H1 (cell line): ENCODE results near the gene PLEKHG2. TPM values are rescaled to one million over a fixed set of nuclear protein-coding genes. Genes with fewer than 3 reads are reported as not detected.

Experiments used
- CTCF ChIA-PET: fragments of 300-600 bp; sonication (Branson Sonifier 250); formaldehyde crosslinking; loops from one replicate; lab custom pipeline; 2021; ENCODE audit not compliant: partially characterized antibody; lab: Charles Lee
- POLR2A ChIA-PET: fragments of 300-600 bp; sonication (Branson Sonifier 250); formaldehyde crosslinking; loops from one replicate; lab custom pipeline; 2021; ENCODE audit warnings: inconsistent platforms; ENCODE audit not compliant: partially characterized antibody; lab: Charles Lee
- DNase-seq, 2 experiments: peaks; one replicate each; pipeline versions ENCODE4 v3.0.0 to v3.0.0-alpha.2; 2010 to 2022; ENCODE audit warnings: low spot score in 2 of 2, low read depth in 1 of 2, mixed read lengths in 1 of 2
- FAIRE-seq: peaks from 2 replicates; lab custom pipeline; 2011; peaks lifted over from hg19 to GRCh38; lab: Jason Lieb, UNC
- H2AFZ ChIP-seq: 2 replicates; pipeline ENCODE4 v1.8.1; 2012; ENCODE audit warnings: low read length, inconsistent platforms
- H2AK5ac ChIP-seq: 2 replicates; pipeline ENCODE4 v1.6.1; 2013; ENCODE audit warnings: low read depth, low read length
- H2BK120ac ChIP-seq: replicated peaks from 2 replicates; pipeline ENCODE3; 2013; ENCODE audit warnings: low read depth, low read length, inconsistent platforms
- H2BK12ac ChIP-seq: 2 replicates; pipeline ENCODE4 v1.6.1; 2013; ENCODE audit warnings: low read depth, low read length
- H2BK15ac ChIP-seq: 2 replicates; pipeline ENCODE4 v1.6.1; 2013; ENCODE audit warnings: low read length
- H2BK20ac ChIP-seq: 2 replicates; pipeline ENCODE4 v1.6.1; 2013; ENCODE audit warnings: low read length
- H2BK5ac ChIP-seq: 2 replicates; pipeline ENCODE4 v1.6.1; 2013; ENCODE audit warnings: low read depth, low read length
- H3K14ac ChIP-seq: 2 replicates; pipeline ENCODE4 v1.6.1; 2013; ENCODE audit warnings: inconsistent platforms; ENCODE audit not compliant: insufficient read length
- H3K18ac ChIP-seq: 2 replicates; pipeline ENCODE4 v1.6.1; 2013; ENCODE audit warnings: low read length; ENCODE audit errors: extremely low read depth
- H3K23ac ChIP-seq: 2 replicates; pipeline ENCODE4 v1.6.1; 2013; ENCODE audit warnings: inconsistent platforms; ENCODE audit not compliant: insufficient read length
- H3K23me2 ChIP-seq: 2 replicates; pipeline ENCODE4 v1.6.1; 2013; ENCODE audit warnings: low read depth, low read length
- H3K27ac ChIP-seq: 2 replicates; pipeline ENCODE4 v1.6.1; 2011; ENCODE audit warnings: low read depth, low read length, inconsistent platforms
- H3K27me3 ChIP-seq, 4 experiments: replicated peaks in 1 of 4; 1 replicate in 1 of 4; 2 replicates in 3 of 4; pipeline versions ENCODE4 v1.6.1 to v1.8.1; 2011 to 2013; ENCODE audit warnings: low read length in 3 of 4, mild to moderate bottlenecking in 3 of 4, inconsistent platforms in 2 of 4, mixed read lengths in 2 of 4, moderate library complexity in 1 of 4; ENCODE audit not compliant: control insufficient read depth in 3 of 4, insufficient read depth in 3 of 4; ENCODE audit errors: extremely low read depth in 1 of 4
- H3K36me3 ChIP-seq, 4 experiments: 2 replicates each; pipeline versions ENCODE4 v1.6.1 to v1.8.1; 2011 to 2013; ENCODE audit warnings: mild to moderate bottlenecking in 4 of 4, low read length in 3 of 4, moderate library complexity in 2 of 4, control low read depth in 1 of 4, inconsistent platforms in 1 of 4; ENCODE audit not compliant: insufficient read depth in 4 of 4, control insufficient read depth in 2 of 4
- H3K4ac ChIP-seq: replicated peaks from 2 replicates; pipeline ENCODE3; 2013; ENCODE audit warnings: low read length, low read depth, mixed read lengths, inconsistent platforms; ENCODE audit not compliant: insufficient read length
- H3K4me1 ChIP-seq, 4 experiments: replicated peaks in 1 of 4; 1 replicate in 1 of 4; 2 replicates in 3 of 4; pipeline versions ENCODE4 v1.6.1 to v1.8.1; 2011 to 2013; ENCODE audit warnings: low read length in 3 of 4, inconsistent platforms in 2 of 4, mixed read lengths in 1 of 4; ENCODE audit not compliant: insufficient read depth in 4 of 4, control insufficient read depth in 3 of 4
- H3K4me2 ChIP-seq, 2 experiments: 2 replicates each; pipeline versions ENCODE4 v1.6.1 to v1.8.1; 2011 to 2013; ENCODE audit warnings: low read depth in 2 of 2, low read length in 2 of 2, control low read depth in 1 of 2, inconsistent platforms in 1 of 2, mild to moderate bottlenecking in 1 of 2; ENCODE audit not compliant: insufficient read depth in 1 of 2
- H3K4me3 ChIP-seq, 4 experiments: fragments of 200-600, 300-600 bp in 1 of 4; sonication (generic), shearing (Covaris generic), sonication (Bioruptor Twin) in 1 of 4; 2 replicates each; pipeline versions ENCODE4 v1.5.1 to v1.8.1; 2011 to 2016; ENCODE audit warnings: low read length in 4 of 4, low read depth in 3 of 4, control low read depth in 2 of 4, inconsistent platforms in 2 of 4, mild to moderate bottlenecking in 2 of 4, mixed read lengths in 1 of 4, moderate library complexity in 1 of 4; ENCODE audit not compliant: insufficient read depth in 2 of 4; ENCODE audit errors: extremely low read depth in 1 of 4
- H3K56ac ChIP-seq: replicated peaks from 2 replicates; pipeline ENCODE3; 2013; ENCODE audit warnings: low read depth, mild to moderate bottlenecking, mixed read lengths, low read length, inconsistent platforms; ENCODE audit not compliant: insufficient read length
- H3K79me1 ChIP-seq: 2 replicates; pipeline ENCODE4 v1.6.1; 2013; ENCODE audit warnings: low read depth, low read length, control low read depth
- H3K79me2 ChIP-seq, 2 experiments: 2 replicates each; pipeline versions ENCODE4 v1.6.1 to v1.8.1; 2012 to 2013; ENCODE audit warnings: low read length in 2 of 2, mild to moderate bottlenecking in 2 of 2, inconsistent platforms in 1 of 2; ENCODE audit not compliant: insufficient read depth in 2 of 2, control insufficient read depth in 1 of 2
- H3K9ac ChIP-seq, 4 experiments: replicated peaks in 1 of 4; 1 replicate in 1 of 4; 2 replicates in 3 of 4; pipeline versions ENCODE4 v1.6.1 to v1.8.1; 2011 to 2013; ENCODE audit warnings: low read depth in 3 of 4, low read length in 3 of 4, control low read depth in 2 of 4, mild to moderate bottlenecking in 2 of 4, moderate library complexity in 2 of 4, inconsistent platforms in 1 of 4; ENCODE audit errors: extremely low read depth in 1 of 4
- H3K9me3 ChIP-seq, 2 experiments: 2 replicates each; pipeline versions ENCODE4 v1.6.1 to v1.8.1; 2012 to 2013; ENCODE audit warnings: mild to moderate bottlenecking in 2 of 2, moderate library complexity in 2 of 2, control low read depth in 1 of 2, inconsistent platforms in 1 of 2, low read depth in 1 of 2, low read length in 1 of 2, mixed read lengths in 1 of 2; ENCODE audit not compliant: insufficient read depth in 2 of 2
- H4K20me1 ChIP-seq, 2 experiments: replicated peaks in 1 of 2; 2 replicates each; pipeline versions ENCODE3 to v1.8.1; 2011 to 2013; ENCODE audit warnings: inconsistent platforms in 2 of 2, low read length in 2 of 2, mild to moderate bottlenecking in 1 of 2; ENCODE audit not compliant: insufficient read depth in 2 of 2, control insufficient read depth in 1 of 2
- H4K5ac ChIP-seq: 2 replicates; pipeline ENCODE4 v1.6.1; 2013; ENCODE audit warnings: low read length, low read depth, mixed read lengths, inconsistent platforms; ENCODE audit not compliant: insufficient read length
- H4K8ac ChIP-seq: 2 replicates; pipeline ENCODE4 v1.8.0; 2013; ENCODE audit warnings: mild to moderate bottlenecking, moderate library complexity, low read length, inconsistent platforms; ENCODE audit not compliant: insufficient read depth; ENCODE audit errors: extremely low read depth
- H4K91ac ChIP-seq: replicated peaks from 2 replicates; pipeline ENCODE3; 2013; ENCODE audit warnings: low read length, mixed read lengths, inconsistent platforms; ENCODE audit not compliant: insufficient read length
- BCL11A ChIP-seq, 2 experiments: IDR thresholded peaks; one replicate each; pipeline ENCODE4 v1.6.1; 2011; ENCODE audit warnings: low read depth in 2 of 2, low read length in 2 of 2, mild to moderate bottlenecking in 2 of 2
- BRCA1 ChIP-seq: IDR thresholded peaks from 2 replicates; pipeline ENCODE4 v1.6.1; 2012; ENCODE audit warnings: low read depth, low read length, improper control_type of control experiment
- CBX8 ChIP-seq: fragments of 300-800, 300-1000 bp; sonication (generic); IDR thresholded peaks from 2 replicates; pipeline ENCODE4 v1.7.1; 2016; ENCODE audit warnings: low read depth, low read length, borderline replicate concordance
- FOSL1 ChIP-seq: IDR thresholded peaks from 2 replicates; pipeline ENCODE4 v1.6.1; 2011; ENCODE audit warnings: mild to moderate bottlenecking, low read depth, low read length, moderate library complexity; ENCODE audit not compliant: insufficient read depth
- JUND ChIP-seq: IDR thresholded peaks from 2 replicates; pipeline ENCODE4 v1.6.1; 2011; ENCODE audit warnings: mild to moderate bottlenecking, improper control_type of control experiment, low read length
- KDM4A ChIP-seq: IDR thresholded peaks from one replicate; pipeline ENCODE4 v1.7.1; 2012; ENCODE audit warnings: low read depth, mild to moderate bottlenecking, moderate library complexity, low read length, inconsistent platforms; ENCODE audit not compliant: severe bottlenecking
- POLR2A ChIP-seq, 2 experiments: IDR thresholded peaks; 1 replicate in 1 of 2; 2 replicates in 1 of 2; pipeline ENCODE4 v1.6.1; 2011; ENCODE audit warnings: low read depth in 2 of 2, low read length in 2 of 2, mild to moderate bottlenecking in 2 of 2; ENCODE audit errors: control extremely low read depth in 1 of 2
- RBBP5 ChIP-seq: IDR thresholded peaks from 2 replicates; pipeline ENCODE4 v1.7.1; 2012; ENCODE audit warnings: low read depth, mild to moderate bottlenecking, inconsistent platforms, low read length, moderate library complexity, borderline replicate concordance
- RFX5 ChIP-seq: IDR thresholded peaks from 2 replicates; pipeline ENCODE4 v1.6.1; 2011; ENCODE audit warnings: low read depth, low read length, improper control_type of control experiment, borderline replicate concordance
- SAP30 ChIP-seq: fragments of 300-600 bp; sonication (generic); IDR thresholded peaks from 2 replicates; pipeline ENCODE4 v1.7.1; 2012; ENCODE audit warnings: low read length, moderate library complexity, mild to moderate bottlenecking, inconsistent platforms; ENCODE audit not compliant: insufficient read depth, insufficient replicate concordance
- SUZ12 ChIP-seq: fragments of 200-600 bp; sonication (generic); IDR thresholded peaks from 2 replicates; pipeline ENCODE4 v1.6.1; 2012; ENCODE audit warnings: mild to moderate bottlenecking, inconsistent platforms, low read length, moderate library complexity, mixed read lengths
- TCF12 ChIP-seq: IDR thresholded peaks from 2 replicates; pipeline ENCODE4 v1.6.1; 2011; ENCODE audit warnings: low read depth, mild to moderate bottlenecking, low read length
- YY1 ChIP-seq: IDR thresholded peaks from 2 replicates; pipeline ENCODE4 v1.6.1; 2011; ENCODE audit warnings: low read depth, mild to moderate bottlenecking, low read length
- WGBS, 2 experiments: shearing (Covaris generic) in 1 of 2; methylation state at CpG; one replicate each; pipeline versions ENCODE4 v1.1.6 to v1.1.7; 2013 to 2015; ENCODE audit warnings: low lambda C conversion rate in 2 of 2, mixed read lengths in 2 of 2, inconsistent platforms in 1 of 2, low coverage in 1 of 2, missing lambda C conversion rate in 1 of 2; ENCODE audit not compliant: insufficient replicate concordance in 2 of 2, insufficient coverage in 1 of 2, insufficient read length in 1 of 2; ENCODE audit errors: extremely low coverage in 1 of 2, missing lambda C conversion rate in 1 of 2; 5-methylcytosine and 5-hydroxymethylcytosine counted together
- polyA plus RNA-seq, 7 experiments: library from polyadenylated mRNA; depleted of rRNA in 3 of 7; stranded (reverse) in 5 of 7; unstranded in 2 of 7; fragments of >200 nt in 5 of 7; fragments of 200-250 nt in 2 of 7; gene quantifications; 1 replicate in 5 of 7; 2 replicates in 1 of 7; 4 replicates in 1 of 7; pipeline versions ENCODE4 v1.2.1 to v1.2.3, GENCODE V29; 2011 to 2013; ENCODE audit warnings: missing spikeins in 2 of 7, mixed read lengths in 2 of 7
- total RNA-seq: library from RNA; stranded (reverse); fragmentation: NEBNext Ultra II Directional; extraction: Animal tissue kit (Norgen Biotek cat#: 25700); gene quantifications from 2 replicates; pipeline ENCODE4 v1.2.1, GENCODE V29; 2021

Gene PLEKHG2
- total and polyA plus RNA-seq, 2 of the 8 experiments (the other 6 are each of a cell fraction or from before 2014, with no cell fraction given): 16.9 to 65.7 TPM

GRCh38 chr19:39419003-39419402 lies 6.5 kb downstream of the PLEKHG2 start:
- Histone ChIP-seq H3K36me3 (peaks cover 13 to 43% (median 31%) of the 10 kb centered on the region in 4 experiments), H4K20me1 (peaks cover 7 to 23% of the 10 kb centered on the region in 2 experiments)
- CTCF ChIA-PET: interaction anchor here (0.6 to 3.9 kb wide), 6 partner anchors 9 to 442 kb away, joined by 3 to 16 read pairs (median 4); partner anchors contain the start of gene RPS16
- TF ChIP-seq JUND: no peak
- no peak for TF ChIP-seq POLR2A (IDR thresholded peaks at IDR 0.05; ENCODE audit: control extremely low read depth in 1 of 2, low read depth in 2 of 2, low read length in 2 of 2)
- no peak for TF ChIP-seq TCF12
- TF ChIP-seq KDM4A: no peak
- TF ChIP-seq CBX8: no peak
- TF ChIP-seq BRCA1: no peak
- no peak for TF ChIP-seq SUZ12
- no peak for TF ChIP-seq SAP30
- no peak for TF ChIP-seq YY1
- TF ChIP-seq RBBP5: no peak
- no peak for TF ChIP-seq RFX5
- no peak for TF ChIP-seq BCL11A (IDR thresholded peaks at IDR 0.05; ENCODE audit: low read depth in 2 of 2, low read length in 2 of 2)
- no peak for TF ChIP-seq FOSL1

More at GRCh38 chr19:39419003-39419402, 6.5 kb downstream of the PLEKHG2 start:
- Histone ChIP-seq H2AFZ (no peak overlapping the region), H4K91ac (no peak overlapping the region), H3K18ac (no peak overlapping the region), H3K23me2 (peaks cover 3% of the 10 kb centered on the region), H2BK5ac (no peak overlapping the region), H3K79me2 (peaks cover 6 to 16% of the 10 kb centered on the region in 2 experiments; a peak in 3 of 4 replicates), H3K27ac (no peak overlapping the region), H3K4me2 (no peak overlapping the region), H3K14ac (no peak overlapping the region), H3K56ac (no peak overlapping the region), H4K5ac (no peak overlapping the region), H3K23ac (no peak overlapping the region), H4K8ac (no peak overlapping the region), H2BK20ac (no peak overlapping the region), H3K79me1 (no peaks in the 10 kb centered on the region; the same call in 1 of the 2 replicates), H3K9me3 (no peaks in the 10 kb centered on the region), H3K4ac (no peak overlapping the region), H2BK12ac (no peak overlapping the region), H3K9ac (no peak overlapping the region), H3K4me1 (peaks cover 0 to 12% (median 5%) of the 10 kb centered on the region in 4 experiments; a peak in 5 of 7 replicates), H2AK5ac (no peak overlapping the region), H3K4me3 (no peak overlapping the region), H2BK15ac (no peak overlapping the region), H3K27me3 (no peaks in the 10 kb centered on the region), H2BK120ac (no peak overlapping the region)
- no peak for FAIRE-seq
- DNase-seq: no peak
- POLR2A ChIA-PET: interaction anchor here (0.8 to 25.7 kb wide), 3 partner anchors 10 to 27 kb away, joined by 4 to 1154 read pairs (median 5); partner anchors contain the start of genes RPS16 and SUPT5H
- 85% methylated on average over 9 of the region's 9 CpGs; no CpG with 5 or more reads in 1 of the 2 experiments for WGBS, 2 experiments
